Lower leg skin (tissue), 3 donors: Measurements from ENCODE around the gene ADARB2.

Experiments
- POLR2A ChIP-seq, 2 donors: fragments of 450-650 bp; IDR thresholded peaks; one replicate each; pipeline ENCODE4 v1.6.1; 2016 to 2017; ENCODE audit warnings: antibody characterized with exemption in 2 of 2, mild to moderate bottlenecking in 1 of 2, moderate library complexity in 1 of 2
- TF ChIP-seq, protein P1 (sequence below), 3 donors: fragments of 450-650 bp; IDR thresholded peaks; one replicate each; pipeline ENCODE4 v1.5.1; 2016; ENCODE audit warnings: antibody characterized with exemption in 3 of 3, mild to moderate bottlenecking in 3 of 3, moderate library complexity in 2 of 3

DNA sequence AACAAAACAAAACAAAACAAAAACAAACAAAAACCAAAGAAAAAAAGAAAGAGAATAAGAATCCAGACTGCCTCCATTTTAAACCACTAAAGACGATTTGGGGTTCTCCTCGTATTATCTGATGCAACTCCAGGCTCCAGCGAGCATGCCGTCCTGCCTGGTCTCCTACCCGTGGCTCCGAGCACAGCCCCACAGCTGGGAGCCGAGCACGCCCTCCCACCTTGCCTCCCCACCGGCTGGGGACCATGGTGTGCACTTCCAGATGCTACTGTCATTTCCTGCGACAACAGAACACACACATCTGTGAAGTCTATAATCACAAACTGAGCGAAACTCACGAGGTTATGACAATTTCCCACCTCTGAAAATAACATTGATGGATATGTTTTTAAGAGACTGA lies 113.1 kb downstream of the ADARB2 start:
- TF ChIP-seq, protein P1, sequence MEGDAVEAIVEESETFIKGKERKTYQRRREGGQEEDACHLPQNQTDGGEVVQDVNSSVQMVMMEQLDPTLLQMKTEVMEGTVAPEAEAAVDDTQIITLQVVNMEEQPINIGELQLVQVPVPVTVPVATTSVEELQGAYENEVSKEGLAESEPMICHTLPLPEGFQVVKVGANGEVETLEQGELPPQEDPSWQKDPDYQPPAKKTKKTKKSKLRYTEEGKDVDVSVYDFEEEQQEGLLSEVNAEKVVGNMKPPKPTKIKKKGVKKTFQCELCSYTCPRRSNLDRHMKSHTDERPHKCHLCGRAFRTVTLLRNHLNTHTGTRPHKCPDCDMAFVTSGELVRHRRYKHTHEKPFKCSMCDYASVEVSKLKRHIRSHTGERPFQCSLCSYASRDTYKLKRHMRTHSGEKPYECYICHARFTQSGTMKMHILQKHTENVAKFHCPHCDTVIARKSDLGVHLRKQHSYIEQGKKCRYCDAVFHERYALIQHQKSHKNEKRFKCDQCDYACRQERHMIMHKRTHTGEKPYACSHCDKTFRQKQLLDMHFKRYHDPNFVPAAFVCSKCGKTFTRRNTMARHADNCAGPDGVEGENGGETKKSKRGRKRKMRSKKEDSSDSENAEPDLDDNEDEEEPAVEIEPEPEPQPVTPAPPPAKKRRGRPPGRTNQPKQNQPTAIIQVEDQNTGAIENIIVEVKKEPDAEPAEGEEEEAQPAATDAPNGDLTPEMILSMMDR (IDR thresholded peaks at IDR 0.05) = no peak
- TF ChIP-seq POLR2A (IDR thresholded peaks at IDR 0.05) = no peak
